Ishikawa (cell line): ENCODE data around the gene TFB1M.

Source experiments
- CEBPB ChIP-seq: IDR thresholded peaks from 2 replicates; pipeline ENCODE4 v1.6.1; 2012
- EP300 ChIP-seq: IDR thresholded peaks from 2 replicates; pipeline ENCODE4 v1.6.1; 2012; ENCODE audit warnings: borderline replicate concordance
- FOXM1 ChIP-seq: IDR thresholded peaks from 2 replicates; pipeline ENCODE4 v1.6.1; 2012; ENCODE audit warnings: low read depth, borderline replicate concordance
- NFIC ChIP-seq: IDR thresholded peaks from 2 replicates; pipeline ENCODE4 v1.6.1; 2012
- RAD21 ChIP-seq: IDR thresholded peaks from 2 replicates; pipeline ENCODE4 v1.6.1; 2012; ENCODE audit warnings: low read depth
- TAF1 ChIP-seq: IDR thresholded peaks from 2 replicates; pipeline ENCODE4 v1.6.1; 2012; ENCODE audit warnings: low read depth, mild to moderate bottlenecking
- USF1 ChIP-seq: IDR thresholded peaks from 2 replicates; pipeline ENCODE4 v1.6.1; 2012
- ZBTB7A ChIP-seq: IDR thresholded peaks from 2 replicates; pipeline ENCODE4 v1.6.1; 2012; ENCODE audit warnings: low read depth
- TF ChIP-seq, protein P1 (sequence below): IDR thresholded peaks from 2 replicates; pipeline ENCODE4 v1.6.1; 2012; ENCODE audit warnings: low read depth, mild to moderate bottlenecking

GRCh38 chr6:155341130-155341828 is 27.0 kb upstream of the TFB1M start:
- TF ChIP-seq FOXM1 (no peak), EP300 (no peak), CEBPB (no peak), NFIC (no peak), USF1 (no peak), TAF1 (no peak), RAD21 (no peak), ZBTB7A (no peak)
- TF ChIP-seq, protein P1, sequence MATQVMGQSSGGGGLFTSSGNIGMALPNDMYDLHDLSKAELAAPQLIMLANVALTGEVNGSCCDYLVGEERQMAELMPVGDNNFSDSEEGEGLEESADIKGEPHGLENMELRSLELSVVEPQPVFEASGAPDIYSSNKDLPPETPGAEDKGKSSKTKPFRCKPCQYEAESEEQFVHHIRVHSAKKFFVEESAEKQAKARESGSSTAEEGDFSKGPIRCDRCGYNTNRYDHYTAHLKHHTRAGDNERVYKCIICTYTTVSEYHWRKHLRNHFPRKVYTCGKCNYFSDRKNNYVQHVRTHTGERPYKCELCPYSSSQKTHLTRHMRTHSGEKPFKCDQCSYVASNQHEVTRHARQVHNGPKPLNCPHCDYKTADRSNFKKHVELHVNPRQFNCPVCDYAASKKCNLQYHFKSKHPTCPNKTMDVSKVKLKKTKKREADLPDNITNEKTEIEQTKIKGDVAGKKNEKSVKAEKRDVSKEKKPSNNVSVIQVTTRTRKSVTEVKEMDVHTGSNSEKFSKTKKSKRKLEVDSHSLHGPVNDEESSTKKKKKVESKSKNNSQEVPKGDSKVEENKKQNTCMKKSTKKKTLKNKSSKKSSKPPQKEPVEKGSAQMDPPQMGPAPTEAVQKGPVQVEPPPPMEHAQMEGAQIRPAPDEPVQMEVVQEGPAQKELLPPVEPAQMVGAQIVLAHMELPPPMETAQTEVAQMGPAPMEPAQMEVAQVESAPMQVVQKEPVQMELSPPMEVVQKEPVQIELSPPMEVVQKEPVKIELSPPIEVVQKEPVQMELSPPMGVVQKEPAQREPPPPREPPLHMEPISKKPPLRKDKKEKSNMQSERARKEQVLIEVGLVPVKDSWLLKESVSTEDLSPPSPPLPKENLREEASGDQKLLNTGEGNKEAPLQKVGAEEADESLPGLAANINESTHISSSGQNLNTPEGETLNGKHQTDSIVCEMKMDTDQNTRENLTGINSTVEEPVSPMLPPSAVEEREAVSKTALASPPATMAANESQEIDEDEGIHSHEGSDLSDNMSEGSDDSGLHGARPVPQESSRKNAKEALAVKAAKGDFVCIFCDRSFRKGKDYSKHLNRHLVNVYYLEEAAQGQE, result no peak
